Activated CD8-positive, alpha-beta memory T cell treated with anti-CD3 and anti-CD28 coated beads, Interleukin-2, amount 50 U/mL, for 48 hours (primary cell): ENCODE measurements around the gene CLUH.
"Not testable (repeated sequence)": the region's sequence is repeated elsewhere in the genome, so short reads cannot be mapped to it uniquely, and the experiment has no call there.

Source experiments
- DNase-seq: peaks from one replicate; pipeline ENCODE4 v3.0.0-alpha.2; 2020

The CLUH gene

GRCh38 chr17:2684549-2684948 lies 27.0 kb downstream of the CLUH start:
- no peak for DNase-seq

DNA sequence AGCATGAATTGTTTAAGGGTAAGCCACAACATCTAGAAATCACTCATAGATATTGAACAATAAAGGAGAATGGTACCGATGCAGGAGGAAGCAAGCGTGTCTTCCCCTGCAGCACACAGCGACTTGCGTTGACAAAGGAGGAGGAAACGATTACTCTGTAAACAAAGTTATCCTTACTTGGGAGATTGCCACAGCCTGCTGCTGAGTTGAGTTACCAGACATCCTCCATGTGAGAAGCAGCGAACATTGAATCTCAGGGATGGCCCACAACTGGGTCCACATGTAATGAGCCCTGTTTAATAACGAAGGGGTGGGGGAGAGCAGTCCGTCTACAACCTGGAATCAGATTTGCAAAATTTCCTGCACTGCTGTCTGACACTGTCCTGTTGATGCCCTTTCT lies 27.7 kb downstream of the CLUH start:
- no peak for DNase-seq

GRCh38 chr17:2682176-2682938 lies 29.2 kb downstream of the CLUH start:
- no peak for DNase-seq

DNA sequence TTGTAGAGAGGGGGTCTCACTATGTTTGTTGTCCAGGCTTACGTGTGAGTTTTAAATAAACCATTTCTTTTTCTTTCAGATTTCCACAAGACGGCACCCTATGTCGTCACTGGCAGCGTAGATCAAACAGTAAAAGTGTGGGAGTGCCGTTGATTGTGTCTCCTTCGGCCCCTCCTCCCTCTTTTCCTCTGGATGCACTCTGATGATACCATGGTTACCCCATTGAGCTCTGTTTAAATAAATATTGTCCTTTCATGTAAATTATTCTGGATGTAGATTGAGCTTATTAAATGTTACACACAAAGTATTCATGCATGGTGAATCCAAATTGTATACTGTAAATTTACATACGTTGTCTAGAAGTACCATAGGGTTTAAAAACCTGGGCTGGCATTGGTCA lies 29.9 kb downstream of the CLUH start:
- no peak for DNase-seq

DNA sequence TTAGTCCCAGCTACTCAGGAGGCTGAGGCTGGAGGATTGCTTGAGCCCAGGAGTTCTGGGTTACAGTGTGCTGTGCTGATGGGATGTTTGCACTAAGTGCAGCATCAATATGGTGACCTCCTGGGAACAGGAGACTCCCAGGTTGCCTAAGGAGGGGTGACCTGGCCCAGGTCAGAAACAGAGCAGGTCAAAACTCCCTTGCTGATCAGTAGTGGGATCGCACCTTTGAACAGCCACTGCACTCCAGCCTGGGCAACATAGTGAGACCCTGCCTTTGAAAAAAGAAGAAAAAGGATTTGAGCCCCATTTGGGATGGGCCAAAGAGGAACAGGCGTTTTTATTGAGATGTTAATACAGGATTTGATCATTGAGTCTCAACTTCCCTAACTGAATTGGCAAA lies 30.6 kb downstream of the CLUH start:
- DNase-seq, result no peak

- not testable (repeated sequence) for DNase-seq
Measured at GRCh38 chr17:2679247-2679646, 32.3 kb downstream of the CLUH start.

DNA sequence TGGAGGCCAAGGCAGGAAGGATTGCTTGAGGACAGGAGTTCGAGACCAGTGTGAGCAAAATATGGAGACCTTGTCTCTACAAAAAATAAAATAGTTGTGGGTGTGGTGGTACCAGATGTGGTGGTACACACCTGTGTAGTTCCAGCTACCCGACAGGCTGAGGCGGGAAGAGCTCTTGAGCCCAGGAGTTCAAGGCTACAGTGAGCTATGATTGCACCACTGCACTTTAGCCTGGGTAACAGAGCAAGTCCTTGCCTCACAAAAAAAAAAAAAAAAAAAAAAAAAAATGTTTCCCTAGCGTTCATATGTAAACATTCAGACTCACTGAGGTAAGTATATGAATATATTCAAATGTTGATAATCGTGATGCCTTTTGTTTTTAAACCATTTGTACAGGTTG lies 39.5 kb downstream of the CLUH start:
- no peak for DNase-seq

DNA sequence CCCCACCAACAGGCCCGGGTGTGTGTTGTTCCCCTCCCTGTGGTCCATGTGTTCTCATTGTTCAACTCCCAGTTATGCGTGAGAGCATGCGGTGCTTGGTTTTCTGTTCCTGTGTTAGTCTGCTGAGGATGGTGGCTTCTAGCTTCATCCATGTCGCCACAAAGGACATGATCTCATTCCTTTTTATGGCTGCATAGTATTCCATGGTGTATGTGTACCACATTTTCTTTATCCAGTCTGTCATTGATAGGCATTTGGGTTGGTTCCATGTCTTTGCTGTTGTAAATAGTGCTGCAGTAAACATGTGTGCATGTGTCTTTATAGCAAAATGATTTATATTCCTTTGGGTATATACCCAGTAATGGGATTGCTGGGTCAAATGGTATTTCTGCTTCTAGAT lies 51.2 kb downstream of the CLUH start:
- not testable (repeated sequence) for DNase-seq

GRCh38 chr17:2659337-2659736 lies 52.2 kb downstream of the CLUH start:
- not testable (repeated sequence) for DNase-seq

- no peak for DNase-seq
Measured at GRCh38 chr17:2656283-2656682, 55.3 kb downstream of the CLUH start.

GRCh38 chr17:2655546-2655945 lies 56.0 kb downstream of the CLUH start:
- no peak for DNase-seq

DNA sequence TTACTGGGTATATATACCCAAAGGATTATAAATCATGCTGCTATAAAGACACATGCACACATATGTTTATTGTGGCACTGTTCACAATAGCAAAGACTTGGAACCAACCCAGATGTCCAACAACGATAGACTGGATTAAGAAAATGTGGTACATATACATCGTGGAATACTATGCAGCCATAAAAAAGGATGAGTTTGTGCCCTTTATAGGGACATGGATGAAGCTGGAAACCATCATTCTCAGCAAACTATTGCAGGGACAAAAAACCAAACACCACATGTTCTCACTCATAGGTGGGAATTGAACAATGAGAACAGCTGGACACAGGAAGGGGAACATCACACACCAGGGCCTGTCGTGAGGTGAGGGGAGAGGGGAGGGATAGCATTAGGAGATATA lies 58.7 kb downstream of the CLUH start:
- DNase-seq, result not testable (repeated sequence)

DNA sequence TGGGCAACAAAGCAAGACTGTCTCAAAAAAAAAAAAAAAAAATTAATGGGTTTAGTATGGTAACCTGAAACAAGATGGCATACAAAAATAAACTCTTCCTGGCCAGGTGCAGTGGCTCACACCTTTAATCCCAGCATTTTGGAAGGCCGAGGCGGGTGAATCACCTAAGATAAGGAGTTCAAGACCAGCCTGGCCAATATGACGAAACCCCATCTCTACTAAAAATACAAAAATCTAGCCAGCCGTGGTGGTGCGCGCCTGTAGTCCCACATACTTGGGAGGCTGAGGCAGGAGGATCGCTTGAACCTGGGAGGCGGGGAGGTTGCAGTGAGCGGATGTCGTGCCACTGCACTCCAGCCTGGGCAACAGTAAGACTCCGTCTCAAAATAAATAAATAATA lies 62.4 kb downstream of the CLUH start:
- no peak for DNase-seq

DNA sequence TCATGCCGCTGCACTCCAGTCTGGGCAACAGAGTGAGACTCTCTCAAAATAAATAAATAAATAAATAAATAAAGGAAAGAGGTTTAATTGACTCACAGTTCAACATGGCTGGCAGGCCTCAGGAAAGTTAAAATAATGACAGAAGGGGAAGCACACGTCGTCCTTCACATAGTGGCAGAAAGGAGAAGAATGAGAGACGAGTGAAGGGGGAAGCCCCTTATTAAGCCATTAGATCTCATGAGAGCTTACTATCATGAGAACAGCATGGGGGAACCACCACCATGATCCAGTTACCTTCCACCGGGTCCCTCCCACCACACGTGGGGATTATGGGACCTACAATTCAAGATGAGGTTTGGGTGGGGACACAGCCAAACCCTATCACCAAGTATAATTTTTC lies 63.6 kb downstream of the CLUH start:
- no peak for DNase-seq

- no peak for DNase-seq
Measured at GRCh38 chr17:2644971-2645370, 66.6 kb downstream of the CLUH start.
